Measurements from ENCODE around the gene DFFA.
"Not testable (repeated sequence)": the region's sequence is repeated elsewhere in the genome, so short reads cannot be mapped to it uniquely, and the experiment has no call there.

Gene DFFA

GRCh38 chr1:10429868-10430215 is 42.5 kb downstream of the DFFA start:
- no peak for DNase-seq (ENCODE audit: low read depth)

DNA sequence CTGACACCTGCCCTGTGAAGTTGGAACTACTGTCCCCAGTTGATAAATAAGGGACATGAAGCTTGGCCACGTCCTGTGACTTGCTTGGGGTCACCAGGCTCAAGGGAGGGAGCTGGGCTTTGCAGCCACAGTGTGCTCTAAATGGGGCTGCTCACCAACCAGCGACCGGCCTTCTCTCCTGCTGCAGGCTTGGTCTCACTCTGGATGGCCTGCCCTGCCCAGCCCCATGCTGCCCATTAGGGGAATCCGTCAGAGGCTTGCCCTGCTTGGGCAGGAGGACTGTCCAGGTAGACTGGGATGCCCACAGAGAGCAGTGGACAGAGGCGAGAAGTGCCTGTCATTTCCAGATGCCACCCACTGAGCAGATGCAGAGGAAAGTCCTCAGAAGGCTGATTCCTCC is 43.3 kb downstream of the DFFA start:
- no peak for DNase-seq (ENCODE audit: low read depth)

GRCh38 chr1:10426535-10426848 is 45.8 kb downstream of the DFFA start:
- DNase-seq (ENCODE audit: low read depth) = not testable (repeated sequence)

- DNase-seq (ENCODE audit: low read depth) = not testable (repeated sequence)
These were observed 46.3 kb downstream of the DFFA start for GRCh38 chr1:10425826-10426534.

DNA sequence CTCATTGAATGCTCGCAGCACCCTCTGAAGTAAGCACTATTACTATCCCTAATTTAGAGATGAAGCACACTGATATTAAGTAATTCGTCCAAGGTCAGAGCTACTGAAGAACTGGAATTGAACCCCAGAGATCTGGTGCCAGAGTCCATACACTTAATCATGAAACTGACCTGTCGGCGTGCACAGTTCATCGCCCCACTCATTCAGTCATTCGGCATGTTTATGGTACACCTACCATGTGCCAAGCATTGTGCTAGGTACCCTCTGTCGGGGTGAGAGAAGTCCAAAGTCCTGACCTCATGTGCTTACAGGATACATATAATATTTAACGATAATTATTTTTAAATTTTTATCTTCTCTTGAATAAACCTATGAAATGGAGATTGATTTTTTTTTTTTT is 47.7 kb downstream of the DFFA start:
- DNase-seq (ENCODE audit: low read depth) = no peak

GRCh38 chr1:10424034-10424433 is 48.3 kb downstream of the DFFA start:
- DNase-seq (ENCODE audit: low read depth) = no peak

GRCh38 chr1:10421637-10422036 is 50.7 kb downstream of the DFFA start:
- no peak for DNase-seq (ENCODE audit: low read depth)

- DNase-seq (ENCODE audit: low read depth) = no peak
These were observed 53.0 kb downstream of the DFFA start for GRCh38 chr1:10419351-10419750.

- not testable (repeated sequence) for DNase-seq (ENCODE audit: low read depth)
These were observed 53.6 kb downstream of the DFFA start for GRCh38 chr1:10418741-10419140.

DNA sequence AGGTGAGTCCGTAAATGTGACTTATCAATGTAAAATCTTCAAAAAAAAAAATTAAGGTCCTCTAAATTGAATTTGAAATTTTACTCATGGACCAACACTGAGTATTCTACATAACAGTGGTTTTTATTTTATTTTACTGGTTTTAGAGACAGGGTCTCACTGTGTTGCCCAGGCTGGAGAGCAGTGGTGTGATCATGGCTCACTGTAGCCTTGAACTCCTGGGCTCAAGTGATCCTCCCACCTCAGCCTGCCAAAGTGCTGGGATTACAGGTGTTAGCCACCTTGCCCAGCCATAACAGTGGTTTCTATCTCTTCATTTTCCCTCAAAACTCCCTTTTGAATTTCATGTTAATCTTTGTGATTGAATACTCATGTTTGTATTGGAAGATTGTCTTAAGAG is 56.4 kb downstream of the DFFA start:
- not testable (repeated sequence) for DNase-seq (ENCODE audit: low read depth)

GRCh38 chr1:10415211-10415930 is 57.0 kb downstream of the DFFA start:
- DNase-seq (ENCODE audit: low read depth) = no peak

- no peak for DNase-seq (ENCODE audit: low read depth)
These were observed 65.1 kb downstream of the DFFA start for GRCh38 chr1:10407201-10407600.

Measured in HS-27A (cell line).